GM18861 (cell line): ENCODE data around the gene REXO1.
A peak's percentile ranks its signal among the peaks of the same experiment; 100 is the strongest.
"Not testable (repeated sequence)": the region's sequence is repeated elsewhere in the genome, so short reads cannot be mapped to it uniquely, and the experiment has no call there.

Experiments
- ATAC-seq: cut with Tn5 transposase; IDR thresholded peaks from one replicate; pipeline ENCODE4 v1.9.1; 2021; ENCODE audit not compliant: unreplicated experiment

Gene REXO1

GRCh38 chr19:1877280-1877660 lies 29.0 kb upstream of the REXO1 start:
- ATAC-seq = not testable (repeated sequence)

- not testable (repeated sequence) for ATAC-seq
Measured at GRCh38 chr19:1876496-1877279, 28.4 kb upstream of the REXO1 start.

GRCh38 chr19:1875646-1876495 lies 27.6 kb upstream of the REXO1 start:
- peak; percentile 75 for ATAC-seq

GRCh38 chr19:1875265-1875645 lies 27.0 kb upstream of the REXO1 start:
- ATAC-seq = not testable (repeated sequence)

- ATAC-seq = no peak
Measured at GRCh38 chr19:1874554-1875185, 26.4 kb upstream of the REXO1 start.

GRCh38 chr19:1873524-1874473 lies 25.5 kb upstream of the REXO1 start:
- ATAC-seq = no peak

- no peak for ATAC-seq
Measured at GRCh38 chr19:1872807-1873523, 24.7 kb upstream of the REXO1 start.

GRCh38 chr19:1871630-1872029 lies 23.3 kb upstream of the REXO1 start:
- ATAC-seq = no peak

GRCh38 chr19:1871140-1871597 lies 22.9 kb upstream of the REXO1 start:
- ATAC-seq = no peak

GRCh38 chr19:1868971-1869370 lies 20.7 kb upstream of the REXO1 start:
- no peak for ATAC-seq

GRCh38 chr19:1867349-1867724 lies 19.1 kb upstream of the REXO1 start:
- ATAC-seq = no peak

- no peak for ATAC-seq
Measured at GRCh38 chr19:1866693-1867348, 18.5 kb upstream of the REXO1 start.

- no peak for ATAC-seq
Measured at GRCh38 chr19:1865172-1866010, 17.1 kb upstream of the REXO1 start.

- peak; percentile 24 for ATAC-seq
Measured at GRCh38 chr19:1864480-1865171, 16.3 kb upstream of the REXO1 start.

- ATAC-seq = peak; percentile 46
Measured at GRCh38 chr19:1863638-1864479, 15.6 kb upstream of the REXO1 start.

GRCh38 chr19:1863328-1863637 lies 15.0 kb upstream of the REXO1 start, which contains the start of gene KLF16:
KLF16 (minus strand) TSS chr19:1863579; CDS start chr19:1863497, 82 bp downstream.
- ATAC-seq = no peak
